Measurements from ENCODE around the gene CCDC190.

DNA sequence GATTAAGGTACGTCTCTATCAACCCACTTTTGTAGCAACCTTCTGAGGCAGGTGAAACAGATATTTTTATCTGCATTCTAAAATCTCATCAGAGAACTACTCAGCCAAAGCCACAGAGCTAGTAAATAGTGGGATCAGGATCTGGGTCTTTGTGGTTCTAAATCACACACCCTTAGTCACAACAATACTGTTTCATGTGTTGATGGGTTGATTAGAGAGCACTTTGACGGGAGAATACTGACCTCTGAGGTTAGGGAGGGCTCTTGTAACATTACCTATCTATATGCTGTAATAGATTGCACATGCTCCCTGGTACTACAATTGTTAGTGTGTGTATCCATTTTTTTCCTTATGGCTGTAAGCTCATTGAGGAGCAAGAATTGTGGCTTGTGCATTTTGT is 45.5 kb upstream of the CCDC190 start:
- TF ChIP-seq, protein P1, sequence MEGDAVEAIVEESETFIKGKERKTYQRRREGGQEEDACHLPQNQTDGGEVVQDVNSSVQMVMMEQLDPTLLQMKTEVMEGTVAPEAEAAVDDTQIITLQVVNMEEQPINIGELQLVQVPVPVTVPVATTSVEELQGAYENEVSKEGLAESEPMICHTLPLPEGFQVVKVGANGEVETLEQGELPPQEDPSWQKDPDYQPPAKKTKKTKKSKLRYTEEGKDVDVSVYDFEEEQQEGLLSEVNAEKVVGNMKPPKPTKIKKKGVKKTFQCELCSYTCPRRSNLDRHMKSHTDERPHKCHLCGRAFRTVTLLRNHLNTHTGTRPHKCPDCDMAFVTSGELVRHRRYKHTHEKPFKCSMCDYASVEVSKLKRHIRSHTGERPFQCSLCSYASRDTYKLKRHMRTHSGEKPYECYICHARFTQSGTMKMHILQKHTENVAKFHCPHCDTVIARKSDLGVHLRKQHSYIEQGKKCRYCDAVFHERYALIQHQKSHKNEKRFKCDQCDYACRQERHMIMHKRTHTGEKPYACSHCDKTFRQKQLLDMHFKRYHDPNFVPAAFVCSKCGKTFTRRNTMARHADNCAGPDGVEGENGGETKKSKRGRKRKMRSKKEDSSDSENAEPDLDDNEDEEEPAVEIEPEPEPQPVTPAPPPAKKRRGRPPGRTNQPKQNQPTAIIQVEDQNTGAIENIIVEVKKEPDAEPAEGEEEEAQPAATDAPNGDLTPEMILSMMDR (IDR thresholded peaks at IDR 0.05): no peak
- no peak for TF ChIP-seq SIN3A (IDR thresholded peaks at IDR 0.05; ENCODE audit: borderline replicate concordance, insufficient read depth, low read depth, low read length)

All from Panc1 (cell line).